ENCODE measurements around the gene HPGD.

HPGD gene

DNA sequence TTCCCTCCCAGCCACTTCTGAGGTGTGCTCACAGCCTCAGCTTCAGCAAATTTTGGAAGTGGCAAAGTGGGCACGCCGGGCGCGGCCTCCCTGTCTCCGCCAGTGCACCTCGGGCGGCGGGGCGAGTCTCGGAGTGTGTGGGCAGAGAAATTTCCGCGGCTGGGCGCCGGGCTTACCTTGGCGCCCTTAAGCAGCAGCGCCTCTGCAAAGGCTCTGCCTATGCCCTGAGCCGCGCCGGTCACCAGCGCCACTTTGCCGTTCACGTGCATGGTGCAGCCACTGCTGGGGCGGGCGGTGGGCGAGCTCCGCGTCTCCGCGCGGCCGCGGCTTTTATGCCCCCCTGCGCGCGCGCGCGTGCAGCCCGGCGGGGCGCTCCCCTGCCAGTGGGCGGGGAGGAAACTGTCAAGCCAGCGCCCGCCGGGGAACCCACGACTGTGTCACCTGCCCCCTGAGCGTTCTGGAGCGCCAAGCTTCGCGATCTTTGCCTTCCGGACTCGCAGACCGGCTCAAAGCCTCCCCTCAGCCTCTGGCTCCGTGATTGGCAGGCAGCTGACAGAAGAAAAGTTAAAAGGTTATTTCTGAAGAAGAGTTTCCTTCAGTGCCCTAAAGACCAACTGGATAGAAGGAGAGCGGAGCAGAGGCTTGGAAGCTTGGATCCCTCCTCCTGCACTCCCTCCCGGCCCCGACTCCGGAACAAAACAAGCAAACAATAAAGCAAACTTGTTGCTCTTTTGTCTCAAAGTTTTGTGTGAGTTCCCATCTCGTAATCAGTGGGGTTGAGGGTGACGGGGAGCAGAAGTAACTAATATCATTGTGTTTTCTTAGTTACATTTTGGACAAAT, at the start of gene HPGD:
HPGD (minus strand) TSS at position 306 of the 842 bp plus-strand sequence; CDS start at position 269, 37 bp downstream.
- peak within 1 kb of the TSS; percentile 41 to 61 for H3K4me3 ChIP-seq (replicated peaks in 1 of 2; ENCODE audit: low read depth in 2 of 2, low read length in 2 of 2)
- DNase-seq (ENCODE audit: low read depth in 2 of 2) = peak in 1 of 2 donors; percentile 12
- TF ChIP-seq, protein P1, sequence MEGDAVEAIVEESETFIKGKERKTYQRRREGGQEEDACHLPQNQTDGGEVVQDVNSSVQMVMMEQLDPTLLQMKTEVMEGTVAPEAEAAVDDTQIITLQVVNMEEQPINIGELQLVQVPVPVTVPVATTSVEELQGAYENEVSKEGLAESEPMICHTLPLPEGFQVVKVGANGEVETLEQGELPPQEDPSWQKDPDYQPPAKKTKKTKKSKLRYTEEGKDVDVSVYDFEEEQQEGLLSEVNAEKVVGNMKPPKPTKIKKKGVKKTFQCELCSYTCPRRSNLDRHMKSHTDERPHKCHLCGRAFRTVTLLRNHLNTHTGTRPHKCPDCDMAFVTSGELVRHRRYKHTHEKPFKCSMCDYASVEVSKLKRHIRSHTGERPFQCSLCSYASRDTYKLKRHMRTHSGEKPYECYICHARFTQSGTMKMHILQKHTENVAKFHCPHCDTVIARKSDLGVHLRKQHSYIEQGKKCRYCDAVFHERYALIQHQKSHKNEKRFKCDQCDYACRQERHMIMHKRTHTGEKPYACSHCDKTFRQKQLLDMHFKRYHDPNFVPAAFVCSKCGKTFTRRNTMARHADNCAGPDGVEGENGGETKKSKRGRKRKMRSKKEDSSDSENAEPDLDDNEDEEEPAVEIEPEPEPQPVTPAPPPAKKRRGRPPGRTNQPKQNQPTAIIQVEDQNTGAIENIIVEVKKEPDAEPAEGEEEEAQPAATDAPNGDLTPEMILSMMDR (IDR thresholded peaks at IDR 0.05; ENCODE audit: low read depth, low read length) = no peak

DNA sequence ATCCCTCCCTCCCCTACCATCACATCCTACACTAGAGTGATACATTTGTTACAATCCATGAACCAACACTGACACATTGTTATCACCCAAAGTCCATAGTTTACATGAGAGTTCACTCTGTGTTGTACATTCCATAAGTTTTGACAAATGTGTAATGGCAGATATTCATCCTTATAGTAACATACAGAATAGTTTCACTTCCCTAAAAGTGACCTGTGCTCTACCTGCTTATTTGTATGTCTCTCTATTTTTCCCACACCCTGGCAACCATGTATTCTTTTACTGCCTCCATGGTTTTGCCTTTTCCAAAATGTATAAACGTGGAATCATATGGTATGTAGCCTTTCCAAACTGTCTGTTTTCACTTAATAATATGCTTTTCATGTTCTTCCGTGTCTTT, 42.2 kb upstream of the HPGD start:
- TF ChIP-seq, protein P1 (IDR thresholded peaks at IDR 0.05; ENCODE audit: low read depth, low read length) = no peak
- H3K4me3 ChIP-seq (replicated peaks in 1 of 2; ENCODE audit: low read depth in 2 of 2, low read length in 2 of 2) = no peak overlapping the region
- DNase-seq (ENCODE audit: low read depth in 2 of 2) = no peak

DNA sequence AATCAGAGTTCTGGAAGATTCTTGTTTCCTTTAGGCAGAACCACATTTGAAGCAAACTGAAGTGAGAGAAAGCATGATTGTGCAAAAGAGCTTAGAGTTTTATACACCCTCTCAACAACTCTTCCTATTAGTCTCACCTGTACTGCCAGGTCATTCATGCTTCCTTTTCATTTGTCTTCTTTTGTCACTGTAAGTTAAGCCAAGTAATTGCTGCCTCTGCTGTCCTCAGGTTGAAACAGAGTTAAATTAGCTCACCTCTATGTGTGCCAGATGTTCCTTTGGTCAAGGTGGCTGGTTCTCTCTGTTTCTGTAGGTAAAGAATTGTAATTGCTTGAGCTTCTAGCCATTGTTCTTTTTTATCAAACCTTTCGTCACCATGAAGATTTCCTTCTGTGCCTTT, 41.1 kb upstream of the HPGD start:
- no peak for DNase-seq (ENCODE audit: low read depth in 2 of 2)
- TF ChIP-seq, protein P1 (IDR thresholded peaks at IDR 0.05; ENCODE audit: low read depth, low read length) = no peak

GRCh38 chr4:174561560-174561959, 39.3 kb upstream of the HPGD start:
- no peak for DNase-seq (ENCODE audit: low read depth in 2 of 2)
- H3K4me3 ChIP-seq (replicated peaks in 1 of 2; ENCODE audit: low read depth in 2 of 2, low read length in 2 of 2) = no peak overlapping the region
- TF ChIP-seq, protein P1 (IDR thresholded peaks at IDR 0.05; ENCODE audit: low read depth, low read length) = no peak

More for the DNA sequence above, 41.1 kb upstream of the HPGD start:
- H3K4me3 ChIP-seq (replicated peaks in 1 of 2; ENCODE audit: low read depth in 2 of 2, low read length in 2 of 2) = no peak overlapping the region

DNA sequence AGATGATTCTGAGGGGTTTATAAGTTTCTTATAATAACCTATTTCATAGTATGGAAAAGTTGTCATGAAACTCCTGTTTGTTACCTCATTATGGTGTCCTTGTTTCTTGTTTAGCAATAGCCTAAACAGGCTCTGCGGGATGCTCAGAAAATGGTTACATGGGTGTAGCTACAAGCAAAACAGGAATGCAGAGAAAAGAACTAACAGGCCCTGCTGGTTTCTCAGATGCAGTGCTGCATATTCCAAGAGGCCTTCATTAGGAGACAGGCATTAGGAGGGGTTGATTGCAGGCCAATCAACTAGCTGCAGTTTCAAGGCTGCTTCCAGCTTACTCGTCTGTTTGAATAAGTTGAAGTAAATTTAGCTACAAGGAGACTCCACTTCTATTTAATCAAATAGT, 37.6 kb upstream of the HPGD start:
- H3K4me3 ChIP-seq (replicated peaks in 1 of 2; ENCODE audit: low read depth in 2 of 2, low read length in 2 of 2) = no peak overlapping the region
- DNase-seq (ENCODE audit: low read depth in 2 of 2) = no peak
- TF ChIP-seq, protein P1 (IDR thresholded peaks at IDR 0.05; ENCODE audit: low read depth, low read length) = no peak

- DNase-seq (ENCODE audit: low read depth in 2 of 2) = no peak
- no peak overlapping the region for H3K4me3 ChIP-seq (replicated peaks in 1 of 2; ENCODE audit: low read depth in 2 of 2, low read length in 2 of 2)
- TF ChIP-seq, protein P1 (IDR thresholded peaks at IDR 0.05; ENCODE audit: low read depth, low read length) = no peak
These were observed 33.7 kb upstream of the HPGD start for GRCh38 chr4:174555789-174556630.

Data from cardiac fibroblast (primary cell).